ENCODE data around the gene ATP9B. TPM values are rescaled to one million over a fixed set of nuclear protein-coding genes. Genes with fewer than 3 reads are reported as not detected.

ATP9B gene
- total RNA-seq, 1 experiment from 2014 or later, result 25.5 TPM

DNA sequence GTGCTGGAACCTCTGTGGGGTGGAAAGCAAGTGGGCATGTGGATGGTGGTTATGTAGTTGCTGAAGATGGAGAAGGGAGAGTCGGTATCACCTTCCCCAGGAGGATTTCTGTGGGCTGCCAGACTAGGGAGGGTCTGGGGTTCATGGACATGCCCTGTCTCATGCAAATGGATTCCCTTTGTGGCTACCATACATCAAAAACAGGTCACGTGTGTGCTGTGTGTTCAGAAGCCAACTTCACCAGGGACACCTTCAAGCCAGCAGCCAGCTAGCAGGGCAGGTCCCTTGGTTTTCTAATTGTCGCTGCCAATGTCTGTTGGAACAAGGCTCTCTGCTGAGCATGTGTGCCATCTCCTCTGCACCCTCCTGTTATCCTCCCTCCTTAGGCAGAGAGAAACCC, 155.2 kb downstream of the ATP9B start:
- H3K4me3 Mint-ChIP-seq (ENCODE audit: unreplicated experiment), result no peak overlapping the region
- no peak overlapping the region for H3K27ac Mint-ChIP-seq (ENCODE audit: low read depth, unreplicated experiment)
- no peaks in the 10 kb centered on the region for H3K9me3 Mint-ChIP-seq (ENCODE audit: unreplicated experiment)

DNA sequence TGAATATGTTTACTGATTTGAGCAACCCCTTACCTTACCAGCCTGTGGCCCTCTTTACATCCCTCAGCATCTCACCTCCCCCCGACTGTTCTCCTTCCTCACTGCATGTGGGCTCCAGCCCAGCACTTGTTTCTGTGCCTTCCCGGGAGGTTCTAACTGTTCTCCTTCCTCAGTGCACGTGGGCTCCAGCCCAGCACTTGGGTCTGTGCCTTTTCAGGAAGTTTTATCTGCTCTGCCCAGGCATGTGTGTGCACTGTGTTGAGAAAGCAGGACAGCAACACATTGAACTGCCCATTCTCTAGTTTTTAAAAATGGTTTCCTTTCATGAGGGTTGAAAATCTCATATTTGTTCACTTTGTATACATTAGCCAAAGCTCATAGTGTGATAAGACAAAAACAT, 158.4 kb downstream of the ATP9B start:
- Mint-ChIP-seq H3K4me3 (ENCODE audit: unreplicated experiment) (no peak overlapping the region), H3K36me3 (ENCODE audit: insufficient read depth, unreplicated experiment) (no peaks in the 10 kb centered on the region), H3K27me3 (ENCODE audit: insufficient read depth, unreplicated experiment) (no peaks in the 10 kb centered on the region), H3K27ac (ENCODE audit: low read depth, unreplicated experiment) (no peak overlapping the region), H3K4me1 (ENCODE audit: insufficient read depth, unreplicated experiment) (no peaks in the 10 kb centered on the region), H3K9me3 (ENCODE audit: unreplicated experiment) (no peaks in the 10 kb centered on the region)
- ChIA-PET CTCF (interaction anchor here (0.7 kb wide), 1 partner anchor 476 kb away, joined by 3 read pairs; no protein-coding TSS in a partner anchor), POLR2A (interaction anchor here (0.6 kb wide), 1 partner anchor 1164 kb away, joined by 3 read pairs; no protein-coding TSS in a partner anchor)
- TF ChIP-seq, protein P1, sequence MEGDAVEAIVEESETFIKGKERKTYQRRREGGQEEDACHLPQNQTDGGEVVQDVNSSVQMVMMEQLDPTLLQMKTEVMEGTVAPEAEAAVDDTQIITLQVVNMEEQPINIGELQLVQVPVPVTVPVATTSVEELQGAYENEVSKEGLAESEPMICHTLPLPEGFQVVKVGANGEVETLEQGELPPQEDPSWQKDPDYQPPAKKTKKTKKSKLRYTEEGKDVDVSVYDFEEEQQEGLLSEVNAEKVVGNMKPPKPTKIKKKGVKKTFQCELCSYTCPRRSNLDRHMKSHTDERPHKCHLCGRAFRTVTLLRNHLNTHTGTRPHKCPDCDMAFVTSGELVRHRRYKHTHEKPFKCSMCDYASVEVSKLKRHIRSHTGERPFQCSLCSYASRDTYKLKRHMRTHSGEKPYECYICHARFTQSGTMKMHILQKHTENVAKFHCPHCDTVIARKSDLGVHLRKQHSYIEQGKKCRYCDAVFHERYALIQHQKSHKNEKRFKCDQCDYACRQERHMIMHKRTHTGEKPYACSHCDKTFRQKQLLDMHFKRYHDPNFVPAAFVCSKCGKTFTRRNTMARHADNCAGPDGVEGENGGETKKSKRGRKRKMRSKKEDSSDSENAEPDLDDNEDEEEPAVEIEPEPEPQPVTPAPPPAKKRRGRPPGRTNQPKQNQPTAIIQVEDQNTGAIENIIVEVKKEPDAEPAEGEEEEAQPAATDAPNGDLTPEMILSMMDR (IDR thresholded peaks at IDR 0.05; ENCODE audit: unreplicated experiment), result no peak
- no TSS peak for BruUV-seq (replicated peaks)
- no peak for DNase-seq (ENCODE audit: unreplicated experiment)
- intact Hi-C loops (cut with micrococcal nuclease), result no loop called here

More for the DNA sequence above, 155.2 kb downstream of the ATP9B start:
- CTCF ChIA-PET, result no interaction called here
- Mint-ChIP-seq H3K36me3 (ENCODE audit: insufficient read depth, unreplicated experiment) (no peaks in the 10 kb centered on the region), H3K4me1 (ENCODE audit: insufficient read depth, unreplicated experiment) (no peaks in the 10 kb centered on the region), H3K27me3 (ENCODE audit: insufficient read depth, unreplicated experiment) (no peaks in the 10 kb centered on the region)
- DNase-seq (ENCODE audit: unreplicated experiment), result no peak
- TF ChIP-seq, protein P1 (IDR thresholded peaks at IDR 0.05; ENCODE audit: unreplicated experiment), result no peak
- POLR2A ChIA-PET, result no interaction called here
- BruUV-seq (replicated peaks), result no TSS peak
- intact Hi-C loops (cut with micrococcal nuclease), result no loop called here

DNA sequence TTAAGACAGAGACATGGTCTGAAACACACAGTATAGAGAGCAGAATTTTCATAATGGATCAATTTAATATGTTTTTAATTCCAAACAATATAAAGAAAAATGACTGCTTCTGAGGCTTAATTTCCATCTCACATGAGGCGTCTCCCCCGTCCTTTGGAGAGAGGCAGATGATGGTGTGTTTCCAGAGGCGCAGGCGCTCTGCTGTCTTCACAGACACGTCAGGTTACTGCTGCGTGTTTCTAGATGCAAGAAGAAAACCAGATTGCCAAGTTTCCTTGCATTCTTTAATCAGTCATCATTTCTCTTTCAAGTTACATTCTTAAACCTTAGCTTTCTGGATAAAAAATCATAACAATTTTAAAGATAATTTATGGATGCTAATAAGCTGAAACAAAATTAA, 160.2 kb downstream of the ATP9B start:
- Mint-ChIP-seq H3K27ac (ENCODE audit: low read depth, unreplicated experiment) (no peak overlapping the region), H3K4me1 (ENCODE audit: insufficient read depth, unreplicated experiment) (no peaks in the 10 kb centered on the region), H3K27me3 (ENCODE audit: insufficient read depth, unreplicated experiment) (no peaks in the 10 kb centered on the region), H3K4me3 (ENCODE audit: unreplicated experiment) (no peak overlapping the region), H3K36me3 (ENCODE audit: insufficient read depth, unreplicated experiment) (no peaks in the 10 kb centered on the region), H3K9me3 (ENCODE audit: unreplicated experiment) (no peaks in the 10 kb centered on the region)
- no TSS peak for BruUV-seq (replicated peaks)
- ChIA-PET CTCF (no interaction called here), POLR2A (no interaction called here)
- no peak for DNase-seq (ENCODE audit: unreplicated experiment)
- intact Hi-C loops (cut with micrococcal nuclease), result no loop called here
- TF ChIP-seq, protein P1 (IDR thresholded peaks at IDR 0.05; ENCODE audit: unreplicated experiment), result no peak

DNA sequence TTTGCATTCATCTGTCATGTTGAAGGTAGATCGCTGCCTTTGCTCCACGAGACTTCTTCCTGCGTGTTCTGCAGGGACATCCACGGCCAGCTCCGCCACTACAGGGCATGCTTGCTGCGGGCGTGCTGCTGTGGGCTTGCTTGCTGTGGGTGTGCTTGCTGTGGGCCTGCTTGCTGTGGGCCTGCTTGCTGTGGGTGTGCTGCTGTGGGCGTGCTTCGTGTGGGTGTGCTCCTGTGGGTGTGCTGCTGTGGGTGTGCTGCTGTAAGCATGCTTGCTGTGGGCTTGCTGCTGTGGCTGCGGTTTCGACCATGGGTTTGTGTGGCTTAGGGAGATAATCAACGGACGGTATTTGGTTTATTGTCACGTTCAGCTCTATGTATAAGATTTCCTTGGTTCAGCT, 165.2 kb downstream of the ATP9B start:
- no TSS peak for BruUV-seq (replicated peaks)
- intact Hi-C loops (cut with micrococcal nuclease), result no loop called here
- no peak overlapping the region for H3K27ac Mint-ChIP-seq (ENCODE audit: low read depth, unreplicated experiment)
- ChIA-PET CTCF (no interaction called here), POLR2A (no interaction called here)
- DNase-seq (ENCODE audit: unreplicated experiment), result no peak
- H3K27me3 Mint-ChIP-seq (ENCODE audit: insufficient read depth, unreplicated experiment), result no peaks in the 10 kb centered on the region
- H3K9me3 Mint-ChIP-seq (ENCODE audit: unreplicated experiment), result no peaks in the 10 kb centered on the region
- TF ChIP-seq, protein P1 (IDR thresholded peaks at IDR 0.05; ENCODE audit: unreplicated experiment), result no peak
- H3K4me3 Mint-ChIP-seq (ENCODE audit: unreplicated experiment), result no peak overlapping the region
- H3K36me3 Mint-ChIP-seq (ENCODE audit: insufficient read depth, unreplicated experiment), result peaks cover 4% of the 10 kb centered on the region
- H3K4me1 Mint-ChIP-seq (ENCODE audit: insufficient read depth, unreplicated experiment), result no peaks in the 10 kb centered on the region
